Spleen (tissue), 7 donors: Measurements from ENCODE around the gene GRK5.

Experiments used
- POLR2A ChIP-seq, 3 donors: fragments of 450-650 bp; IDR thresholded peaks; one replicate each; pipeline ENCODE4 v1.5.1; 2017; ENCODE audit warnings: antibody characterized with exemption in 3 of 3, mild to moderate bottlenecking in 1 of 3
- TF ChIP-seq, protein P1 (sequence below), 11 experiments: fragments of 200-600 bp in 7 of 11; fragments of 450-650 bp in 4 of 11; sonication (generic) in 4 of 11; IDR thresholded peaks in 8 of 11; conservative IDR thresholded peaks in 3 of 11; 1 replicate in 7 of 11; 2 replicates in 4 of 11; pipeline versions ENCODE4 v1.4.0 to v1.8.0; 2016 to 2021; ENCODE audit warnings: antibody characterized with exemption in 11 of 11, inconsistent platforms in 4 of 11, mild to moderate bottlenecking in 1 of 11
- donor health status: DM: no; HTN: no; CAD: no; lungs with moderate emphysema.
- donor health status: DM: no; HTN: no; CAD: no.
- donor health status: DM: no; HTN: no; CAD: no.

DNA sequence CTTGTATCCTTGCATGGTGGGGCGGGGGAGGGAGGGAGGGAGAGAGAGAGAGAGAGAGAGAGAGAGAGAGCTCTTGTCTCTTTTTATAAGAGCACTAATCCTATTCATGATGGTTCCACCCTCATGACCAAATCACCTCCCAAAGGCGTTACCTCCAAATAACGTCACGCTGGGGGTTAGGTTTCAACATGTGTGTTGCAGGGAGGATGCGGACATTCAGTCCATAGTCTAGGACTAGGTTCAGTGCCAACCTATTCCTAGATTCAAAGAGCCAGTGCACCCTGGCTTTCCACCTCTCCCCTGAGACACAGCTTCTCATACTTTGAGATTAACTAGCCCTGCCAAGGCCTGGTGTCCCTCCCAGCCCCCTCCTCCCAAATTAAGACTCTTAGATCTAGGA, 123.0 kb downstream of the GRK5 start:
- TF ChIP-seq POLR2A (IDR thresholded peaks at IDR 0.05), result no peak
- TF ChIP-seq, protein P1, sequence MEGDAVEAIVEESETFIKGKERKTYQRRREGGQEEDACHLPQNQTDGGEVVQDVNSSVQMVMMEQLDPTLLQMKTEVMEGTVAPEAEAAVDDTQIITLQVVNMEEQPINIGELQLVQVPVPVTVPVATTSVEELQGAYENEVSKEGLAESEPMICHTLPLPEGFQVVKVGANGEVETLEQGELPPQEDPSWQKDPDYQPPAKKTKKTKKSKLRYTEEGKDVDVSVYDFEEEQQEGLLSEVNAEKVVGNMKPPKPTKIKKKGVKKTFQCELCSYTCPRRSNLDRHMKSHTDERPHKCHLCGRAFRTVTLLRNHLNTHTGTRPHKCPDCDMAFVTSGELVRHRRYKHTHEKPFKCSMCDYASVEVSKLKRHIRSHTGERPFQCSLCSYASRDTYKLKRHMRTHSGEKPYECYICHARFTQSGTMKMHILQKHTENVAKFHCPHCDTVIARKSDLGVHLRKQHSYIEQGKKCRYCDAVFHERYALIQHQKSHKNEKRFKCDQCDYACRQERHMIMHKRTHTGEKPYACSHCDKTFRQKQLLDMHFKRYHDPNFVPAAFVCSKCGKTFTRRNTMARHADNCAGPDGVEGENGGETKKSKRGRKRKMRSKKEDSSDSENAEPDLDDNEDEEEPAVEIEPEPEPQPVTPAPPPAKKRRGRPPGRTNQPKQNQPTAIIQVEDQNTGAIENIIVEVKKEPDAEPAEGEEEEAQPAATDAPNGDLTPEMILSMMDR (IDR thresholded peaks at IDR 0.05 in 8 of 11, conservative IDR thresholded peaks at IDR 0.05 in 3 of 11), result no peak
